Gastrocnemius medialis (tissue), 4 donors: ENCODE measurements around the gene ADIPOR1. TPM values are rescaled to one million over a fixed set of nuclear protein-coding genes. Genes with fewer than 3 reads are reported as not detected.

Experiments
- ATAC-seq, 2 donors: fragments of 150-250 bp; one replicate each; pipeline ENCODE4 v1.9.1; 2016
- DNase-seq, 2 donors: peaks; one replicate each; pipeline ENCODE4 v3.0.0-alpha.2; 2019
- H3K27ac ChIP-seq, 4 donors: fragments of 200-600 bp; sonication (generic); 1 replicate in 1 of 4; 2 replicates in 3 of 4; pipeline ENCODE4 v1.5.1; 2016 to 2018; ENCODE audit warnings: mild to moderate bottlenecking in 2 of 4, moderate library complexity in 1 of 4
- H3K27me3 ChIP-seq, 3 donors: fragments of 200-600 bp; sonication (generic) in 2 of 3; 1 replicate in 1 of 3; 2 replicates in 2 of 3; pipeline versions ENCODE4 v1.5.1 to v1.6.0; 2016 to 2019; ENCODE audit warnings: mild to moderate bottlenecking in 1 of 3, moderate library complexity in 1 of 3
- H3K36me3 ChIP-seq, 2 donors: fragments of 200-600 bp; sonication (generic) in 1 of 2; one replicate each; pipeline ENCODE4 v1.5.1; 2017 to 2018
- H3K4me1 ChIP-seq, 2 donors: fragments of 200-600 bp; sonication (generic) in 1 of 2; one replicate each; pipeline ENCODE4 v1.5.1; 2016 to 2017; ENCODE audit warnings: mild to moderate bottlenecking in 2 of 2
- H3K4me3 ChIP-seq, 4 donors: fragments of 200-600 bp; sonication (generic) in 3 of 4; 1 replicate in 1 of 4; 2 replicates in 3 of 4; pipeline ENCODE4 v1.5.1; 2016 to 2019; ENCODE audit warnings: mild to moderate bottlenecking in 2 of 4
- H3K9me3 ChIP-seq, 3 donors: fragments of 200-600 bp; sonication (generic) in 2 of 3; 1 replicate in 1 of 3; 2 replicates in 2 of 3; pipeline ENCODE4 v1.5.1; 2016 to 2019
- CTCF ChIP-seq, 5 experiments: fragments of 450-650 bp in 3 of 5; fragments of 200-600 bp in 2 of 5; sonication (generic) in 2 of 5; IDR thresholded peaks in 4 of 5; conservative IDR thresholded peaks in 1 of 5; 1 replicate in 4 of 5; 2 replicates in 1 of 5; pipeline ENCODE4 v1.5.1; 2016 to 2019; ENCODE audit warnings: antibody characterized with exemption in 5 of 5, mild to moderate bottlenecking in 3 of 5, moderate library complexity in 3 of 5
- POLR2A ChIP-seq, 2 donors: fragments of 450-650 bp; IDR thresholded peaks; one replicate each; pipeline ENCODE4 v1.6.1; 2017; ENCODE audit warnings: antibody characterized with exemption in 2 of 2, mild to moderate bottlenecking in 2 of 2, moderate library complexity in 2 of 2
- in situ Hi-C, 4 donors: fragments of 200-750 bp; cut with MboI; loops; one replicate each; pipeline versions ENCODE4 v1.15.0 to v1.8.0; 2017; ENCODE audit warnings: low sequenced_read_pairs in 4 of 4
- intact Hi-C: fragments of 100-400 bp; cut with DNase I; formaldehyde crosslinking; loops from one replicate; pipeline ENCODE4 v1.15.1; 2023; ENCODE audit warnings: low total_unique reads
- total RNA-seq, 4 donors: library from RNA; depleted of rRNA; stranded (reverse); fragments of >200 nt; gene quantifications; one replicate each; pipeline versions ENCODE4 v1.1.0 to v1.2.3, GENCODE V29; 2016

ADIPOR1 gene
- total RNA-seq, 4 donors from 2014 or later: 103 to 133 (median 119) TPM

- peaks cover 52 to 59% of the 10 kb centered on the region in 2 donors for H3K4me1 ChIP-seq
These were observed 8.1 kb upstream of the ADIPOR1 start for GRCh38 chr1:202966006-202966898.

GRCh38 chr1:202965422-202965821 lies 7.3 kb upstream of the ADIPOR1 start:
- TF ChIP-seq POLR2A (IDR thresholded peaks at IDR 0.05): no peak
- no peak for TF ChIP-seq CTCF (IDR thresholded peaks at IDR 0.05 in 4 of 5, conservative IDR thresholded peaks at IDR 0.05 in 1 of 5)
- intact Hi-C loops: loop anchor here (2.0 to 5.0 kb wide), 2 partner anchors 309 to 832 kb away; partner anchors contain the start of genes ZBED6 and ZC3H11A
- peaks cover 58 to 66% of the 10 kb centered on the region in 2 donors for H3K4me1 ChIP-seq

More at GRCh38 chr1:202966006-202966898, 8.1 kb upstream of the ADIPOR1 start:
- TF ChIP-seq CTCF (IDR thresholded peaks at IDR 0.05 in 4 of 5, conservative IDR thresholded peaks at IDR 0.05 in 1 of 5): no peak
- TF ChIP-seq POLR2A (IDR thresholded peaks at IDR 0.05): no peak
- peak in 1 of 2 donors; percentile 36 for DNase-seq
- intact Hi-C loops: loop anchor here (1.0 to 5.0 kb wide), 5 partner anchors 8 to 831 kb away; partner anchors contain the start of genes ADIPOR1, PPFIA4, RABIF and TMEM183A
- H3K27me3 ChIP-seq: no peaks in the 10 kb centered on the region
- H3K27ac ChIP-seq: peak overlapping the region; percentile 98 to 100 (median 100)
- H3K9me3 ChIP-seq: no peaks in the 10 kb centered on the region
- peak overlapping the region; percentile 89 to 99 (median 96) for H3K4me3 ChIP-seq
- ATAC-seq: peak in 1 of 2 donors; percentile 29
- in situ Hi-C loops: no loop called here
- peaks cover 0 to 29% of the 10 kb centered on the region in 2 donors for H3K36me3 ChIP-seq

GRCh38 chr1:202964791-202965410 lies 6.8 kb upstream of the ADIPOR1 start:
- DNase-seq: peak; percentile 85 to 91
- peak overlapping the region; percentile 98 to 100 (median 100) for H3K27ac ChIP-seq

More at GRCh38 chr1:202965422-202965821, 7.3 kb upstream of the ADIPOR1 start:
- no peaks in the 10 kb centered on the region for H3K27me3 ChIP-seq
- no peaks in the 10 kb centered on the region for H3K9me3 ChIP-seq
- ATAC-seq (no peak), DNase-seq (peak in 1 of 2 donors; percentile 52)
- H3K27ac ChIP-seq: peak overlapping the region; percentile 98 to 100 (median 100)
- peak overlapping the region; percentile 89 to 99 (median 96) for H3K4me3 ChIP-seq
- in situ Hi-C loops: no loop called here
- H3K36me3 ChIP-seq: peaks cover 0 to 29% of the 10 kb centered on the region in 2 donors

More at GRCh38 chr1:202964791-202965410, 6.8 kb upstream of the ADIPOR1 start:
- peak overlapping the region; percentile 89 to 99 (median 96) for H3K4me3 ChIP-seq
- H3K4me1 ChIP-seq: peaks cover 62 to 70% of the 10 kb centered on the region in 2 donors
- peaks cover 0 to 29% of the 10 kb centered on the region in 2 donors for H3K36me3 ChIP-seq
- peak; percentile 55 to 58 for ATAC-seq
- peak; percentile 40 to 71 for TF ChIP-seq POLR2A (IDR thresholded peaks at IDR 0.05)
- TF ChIP-seq CTCF (IDR thresholded peaks at IDR 0.05 in 4 of 5, conservative IDR thresholded peaks at IDR 0.05 in 1 of 5): no peak
- intact Hi-C loops: loop anchor here (2.0 to 5.0 kb wide), 3 partner anchors 310 to 1447 kb away; partner anchors contain the start of genes PPP1R15B, ZBED6 and ZC3H11A
- no peaks in the 10 kb centered on the region for H3K9me3 ChIP-seq
- H3K27me3 ChIP-seq: no peaks in the 10 kb centered on the region
- in situ Hi-C loops: no loop called here
